ENCODE data around the gene RPS13. TPM values are rescaled to one million over a fixed set of nuclear protein-coding genes. Genes with fewer than 3 reads are reported as not detected.
"Not testable (repeated sequence)": the region's sequence is repeated elsewhere in the genome, so short reads cannot be mapped to it uniquely, and the experiment has no call there.

Gene RPS13
- total RNA-seq, 6 experiments from 2014 or later, result 303 to 496 (median 339) TPM

- Histone ChIP-seq H3K4me3 (no peak overlapping the region), H3K36me3 (no peaks in the 10 kb centered on the region), H3K4me1 (no peaks in the 10 kb centered on the region), H3K27ac (no peak overlapping the region), H3K27me3 (no peaks in the 10 kb centered on the region), H3K9me3 (no peaks in the 10 kb centered on the region)
- 63% methylated on average over 1 of the region's 6 CpGs for WGBS (ENCODE audit: insufficient coverage, low coverage, low lambda C conversion rate, missing lambda C conversion rate)
- DNase-seq, result no peak
- ATAC-seq, result no peak
- intact Hi-C loops (cut with DNase I), result loop anchor here in 1 of 2 donors (10.0 kb wide), 1 partner anchor 123 kb away; no protein-coding TSS in a partner anchor
- no peak for TF ChIP-seq POLR2A (IDR thresholded peaks at IDR 0.05)
- TF ChIP-seq, protein P1, sequence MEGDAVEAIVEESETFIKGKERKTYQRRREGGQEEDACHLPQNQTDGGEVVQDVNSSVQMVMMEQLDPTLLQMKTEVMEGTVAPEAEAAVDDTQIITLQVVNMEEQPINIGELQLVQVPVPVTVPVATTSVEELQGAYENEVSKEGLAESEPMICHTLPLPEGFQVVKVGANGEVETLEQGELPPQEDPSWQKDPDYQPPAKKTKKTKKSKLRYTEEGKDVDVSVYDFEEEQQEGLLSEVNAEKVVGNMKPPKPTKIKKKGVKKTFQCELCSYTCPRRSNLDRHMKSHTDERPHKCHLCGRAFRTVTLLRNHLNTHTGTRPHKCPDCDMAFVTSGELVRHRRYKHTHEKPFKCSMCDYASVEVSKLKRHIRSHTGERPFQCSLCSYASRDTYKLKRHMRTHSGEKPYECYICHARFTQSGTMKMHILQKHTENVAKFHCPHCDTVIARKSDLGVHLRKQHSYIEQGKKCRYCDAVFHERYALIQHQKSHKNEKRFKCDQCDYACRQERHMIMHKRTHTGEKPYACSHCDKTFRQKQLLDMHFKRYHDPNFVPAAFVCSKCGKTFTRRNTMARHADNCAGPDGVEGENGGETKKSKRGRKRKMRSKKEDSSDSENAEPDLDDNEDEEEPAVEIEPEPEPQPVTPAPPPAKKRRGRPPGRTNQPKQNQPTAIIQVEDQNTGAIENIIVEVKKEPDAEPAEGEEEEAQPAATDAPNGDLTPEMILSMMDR (IDR thresholded peaks at IDR 0.05), result no peak
Measured at GRCh38 chr11:17067417-17067816, 10.1 kb downstream of the RPS13 start.

GRCh38 chr11:17066691-17067090 lies 10.8 kb downstream of the RPS13 start:
- no peak for ATAC-seq
- no peak for TF ChIP-seq POLR2A (IDR thresholded peaks at IDR 0.05)
- TF ChIP-seq, protein P1 (IDR thresholded peaks at IDR 0.05), result no peak
- whole genome bisulfite sequencing (ENCODE audit: insufficient coverage, low coverage, low lambda C conversion rate, missing lambda C conversion rate), result 68% methylated on average over 2 of the region's 2 CpGs
- Histone ChIP-seq H3K27me3 (no peaks in the 10 kb centered on the region), H3K4me1 (no peaks in the 10 kb centered on the region), H3K4me3 (no peak overlapping the region), H3K27ac (no peak overlapping the region), H3K9me3 (no peaks in the 10 kb centered on the region), H3K36me3 (no peaks in the 10 kb centered on the region)
- no peak for DNase-seq
- intact Hi-C loops (cut with DNase I), result loop anchor here in 1 of 2 donors (10.0 kb wide), 1 partner anchor 122 kb away; no protein-coding TSS in a partner anchor

- no peaks in the 10 kb centered on the region for H3K36me3 ChIP-seq
- no peak overlapping the region for H3K4me3 ChIP-seq
- peak; percentile 96 to 99 (median 99) for ATAC-seq
- no peaks in the 10 kb centered on the region for H3K4me1 ChIP-seq
- no peak overlapping the region for H3K27ac ChIP-seq
- TF ChIP-seq POLR2A (IDR thresholded peaks at IDR 0.05), result no peak
- TF ChIP-seq, protein P1 (IDR thresholded peaks at IDR 0.05), result peak; percentile 83 to 89 (median 85)
- peak; percentile 68 to 74 (median 70) for DNase-seq
- H3K9me3 ChIP-seq, result no peaks in the 10 kb centered on the region
- intact Hi-C loops (cut with DNase I), result loop anchor here (5.0 to 10.0 kb wide), 2 partner anchors 116 to 119 kb away; no protein-coding TSS in a partner anchor
- 31% methylated on average over 2 of the region's 4 CpGs for WGBS (ENCODE audit: insufficient coverage, low coverage, low lambda C conversion rate, missing lambda C conversion rate)
- no peaks in the 10 kb centered on the region for H3K27me3 ChIP-seq
Measured at GRCh38 chr11:17063171-17064002, 14.1 kb downstream of the RPS13 start.

DNA sequence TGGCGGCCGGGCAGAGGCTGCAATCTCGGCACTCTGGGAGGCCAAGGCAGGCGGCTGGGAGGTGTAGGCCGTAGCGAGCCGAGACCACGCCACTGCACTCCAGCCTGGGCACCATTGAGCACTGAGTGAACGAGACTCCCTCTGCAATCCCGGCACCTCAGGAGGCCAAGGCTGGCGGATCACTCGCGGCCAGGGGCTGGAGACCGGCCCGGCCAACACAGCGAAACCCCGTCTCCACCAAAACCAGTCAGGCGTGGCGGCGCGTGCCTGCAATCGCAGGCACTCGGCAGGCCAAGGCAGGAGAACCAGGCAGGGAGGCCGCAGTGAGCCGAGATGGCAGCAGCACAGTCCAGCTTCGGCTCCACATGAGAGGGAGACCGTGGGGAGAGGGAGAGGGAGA lies 26.3 kb downstream of the RPS13 start:
- DNase-seq; H3K27me3 ChIP-seq; H3K9me3 ChIP-seq; H3K36me3 ChIP-seq; H3K4me3 ChIP-seq; H3K27ac ChIP-seq; ATAC-seq; H3K4me1 ChIP-seq; intact Hi-C loops (cut with DNase I): not testable (repeated sequence)
- no CpG with 5 or more reads among the region's 27 CpGs for WGBS (ENCODE audit: insufficient coverage, low coverage, low lambda C conversion rate, missing lambda C conversion rate)

DNA sequence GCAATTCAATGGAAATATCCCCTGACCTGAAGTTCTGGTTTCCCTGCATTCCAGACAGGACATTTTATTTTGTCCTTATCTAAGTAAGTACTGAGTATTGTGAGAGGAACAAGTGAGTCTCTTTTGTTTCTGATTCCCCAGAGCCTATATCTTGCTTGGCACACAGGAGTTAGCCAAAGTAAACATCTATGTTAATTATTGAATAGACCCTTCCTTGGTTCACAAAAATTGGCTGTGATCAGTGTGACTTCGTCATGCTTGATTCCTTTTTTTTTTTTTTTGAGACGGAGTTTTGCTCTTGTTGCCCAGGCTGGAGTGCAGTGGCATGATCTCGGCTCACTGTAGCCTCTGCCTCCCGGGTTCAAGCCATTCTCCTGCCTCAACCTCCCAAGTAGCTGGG lies 29.0 kb downstream of the RPS13 start:
- 62% methylated on average over 3 of the region's 4 CpGs for WGBS (ENCODE audit: insufficient coverage, low coverage, low lambda C conversion rate, missing lambda C conversion rate)
- ATAC-seq, result peak in 2 of 4 donors; percentile 58 to 62
- H3K27me3 ChIP-seq; DNase-seq; intact Hi-C loops (cut with DNase I); H3K9me3 ChIP-seq; H3K27ac ChIP-seq; H3K36me3 ChIP-seq; H3K4me1 ChIP-seq; H3K4me3 ChIP-seq: not testable (repeated sequence)

Measured in right lobe of liver (tissue), 6 donors.